Activated T-helper 1 cell treated with Interleukin-2 at 50 U/mL for 16 hours (primary cell): ENCODE measurements around the gene APBA3.
"Not testable (repeated sequence)": the region's sequence is repeated elsewhere in the genome, so short reads cannot be mapped to it uniquely, and the experiment has no call there.

Experiments
- DNase-seq: peaks from one replicate; pipeline ENCODE4 v3.0.0-alpha.2; 2020; ENCODE audit warnings: low read depth

Gene APBA3

GRCh38 chr19:3770136-3770999, 8.9 kb upstream of the APBA3 start:
- DNase-seq, result no peak

- no peak for DNase-seq
These were observed 8.0 kb upstream of the APBA3 start for GRCh38 chr19:3769494-3769893.

- DNase-seq, result no peak
These were observed 7.2 kb upstream of the APBA3 start for GRCh38 chr19:3768748-3769099.

GRCh38 chr19:3768015-3768747, 6.7 kb upstream of the APBA3 start:
- no peak for DNase-seq

GRCh38 chr19:3767050-3767449, 5.6 kb upstream of the APBA3 start:
- no peak for DNase-seq

DNA sequence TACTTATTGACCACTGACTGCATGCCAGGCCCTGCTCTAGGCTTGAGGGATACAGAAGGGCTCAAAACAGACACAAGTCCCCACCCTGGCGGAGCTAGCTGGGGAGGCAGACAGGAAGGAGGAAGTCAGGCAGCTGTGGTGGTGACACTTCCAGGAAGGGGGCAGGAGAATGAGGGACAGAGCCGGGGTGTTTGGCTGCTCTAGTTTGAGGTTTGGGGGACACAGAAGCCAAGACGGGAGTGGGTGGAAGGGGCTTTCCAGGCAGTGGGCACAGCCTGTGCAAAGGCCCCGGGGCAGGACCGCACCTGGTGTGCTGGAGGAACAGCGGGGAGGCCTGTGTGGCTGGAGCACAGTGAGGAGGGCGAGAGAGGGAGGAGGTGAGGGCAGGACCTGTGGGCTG, 5.0 kb upstream of the APBA3 start:
- DNase-seq, result no peak

GRCh38 chr19:3765757-3766156, 4.3 kb upstream of the APBA3 start:
- not testable (repeated sequence) for DNase-seq

GRCh38 chr19:3765121-3765520, 3.6 kb upstream of the APBA3 start:
- no peak for DNase-seq

DNA sequence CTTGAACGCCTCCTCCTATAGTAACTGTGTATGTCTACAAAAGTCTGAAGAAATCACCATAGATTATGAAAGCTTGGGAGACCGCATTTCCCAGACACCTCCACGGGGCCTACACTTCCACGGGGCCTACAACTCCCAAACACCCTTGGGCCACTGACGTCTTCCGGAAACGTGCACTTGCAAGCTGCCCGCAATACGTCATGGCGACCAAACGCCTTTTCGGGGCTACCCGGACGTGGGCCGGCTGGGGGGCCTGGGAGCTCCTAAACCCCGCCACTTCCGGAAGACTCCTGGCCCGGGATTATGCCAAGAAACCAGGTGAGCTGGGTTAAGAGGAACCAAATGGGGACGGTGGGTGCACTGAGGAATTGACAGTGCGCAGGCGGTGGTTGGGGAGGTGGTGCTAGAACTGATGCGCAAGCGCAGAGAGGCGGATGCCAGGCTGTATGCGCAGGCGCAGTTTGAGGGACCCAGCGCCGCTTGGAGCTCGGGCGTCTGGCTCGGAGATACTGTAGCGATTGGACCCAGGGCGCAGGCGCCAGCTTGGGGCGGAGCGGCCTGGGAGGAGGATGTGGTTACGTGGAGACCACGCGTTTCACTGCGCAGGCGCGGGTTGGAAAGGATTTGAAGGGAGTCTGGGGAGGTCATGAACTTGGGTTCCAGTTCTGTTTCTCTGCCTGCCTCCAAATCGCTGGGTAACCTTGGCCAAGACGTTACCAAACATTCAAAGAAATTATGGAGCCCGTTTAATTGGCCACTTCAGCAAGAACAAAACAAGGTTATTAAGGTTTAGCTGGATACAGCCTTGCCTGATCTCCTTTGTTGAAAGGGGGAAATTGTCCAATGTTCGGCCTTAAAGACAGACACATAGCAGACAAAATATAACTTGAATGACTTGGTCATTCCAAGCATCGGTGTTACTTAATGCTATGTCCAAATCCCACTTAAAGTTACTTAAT, 1.3 kb upstream of the APBA3 start, which contains the start of gene MRPL54:
Gene MRPL54 (plus strand): TSS at position 182 of the 959 bp plus-strand sequence. CDS start 19 bp downstream, at position 201.
- DNase-seq, result peak; percentile 99

DNA sequence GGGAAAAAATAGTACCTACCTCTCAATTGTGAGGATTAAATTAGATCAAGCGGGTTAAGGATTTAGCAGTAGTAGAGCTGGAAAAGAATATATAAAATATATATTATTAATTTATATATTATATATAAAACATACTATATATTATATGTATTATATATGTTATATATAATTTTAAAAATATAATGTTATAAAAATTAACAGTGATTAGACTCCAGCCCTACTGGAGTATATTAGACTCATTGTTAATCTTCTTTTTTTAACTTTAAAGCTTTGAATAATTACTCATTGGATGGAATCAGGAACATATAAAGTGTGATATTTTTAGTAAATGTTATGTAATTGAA, 610 bp upstream of the APBA3 start:
- DNase-seq, result no peak

DNA sequence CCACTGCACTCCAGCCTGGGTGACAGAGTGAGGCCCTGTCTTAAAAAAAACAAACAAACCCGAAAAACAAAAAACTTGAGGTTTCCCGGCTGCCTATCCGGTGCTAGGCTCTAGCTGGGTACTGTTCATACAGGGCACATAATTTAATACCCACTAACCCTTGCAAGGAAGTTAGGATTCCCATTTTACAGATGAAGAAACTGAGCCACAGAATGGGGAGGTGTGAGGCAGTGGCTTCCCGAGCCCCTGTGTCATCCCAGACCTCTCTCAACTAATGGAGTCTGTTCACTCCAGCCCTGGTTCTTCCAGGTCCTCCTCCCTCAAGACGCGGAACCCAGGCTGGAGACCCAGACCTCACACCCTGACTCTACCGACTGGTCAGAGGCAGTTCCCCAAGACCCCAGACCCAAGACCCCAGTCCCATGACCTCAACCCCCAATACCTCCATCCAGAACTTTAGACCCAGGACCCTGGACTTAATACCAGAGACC, 576 bp downstream of the APBA3 start:
- DNase-seq, result no peak

DNA sequence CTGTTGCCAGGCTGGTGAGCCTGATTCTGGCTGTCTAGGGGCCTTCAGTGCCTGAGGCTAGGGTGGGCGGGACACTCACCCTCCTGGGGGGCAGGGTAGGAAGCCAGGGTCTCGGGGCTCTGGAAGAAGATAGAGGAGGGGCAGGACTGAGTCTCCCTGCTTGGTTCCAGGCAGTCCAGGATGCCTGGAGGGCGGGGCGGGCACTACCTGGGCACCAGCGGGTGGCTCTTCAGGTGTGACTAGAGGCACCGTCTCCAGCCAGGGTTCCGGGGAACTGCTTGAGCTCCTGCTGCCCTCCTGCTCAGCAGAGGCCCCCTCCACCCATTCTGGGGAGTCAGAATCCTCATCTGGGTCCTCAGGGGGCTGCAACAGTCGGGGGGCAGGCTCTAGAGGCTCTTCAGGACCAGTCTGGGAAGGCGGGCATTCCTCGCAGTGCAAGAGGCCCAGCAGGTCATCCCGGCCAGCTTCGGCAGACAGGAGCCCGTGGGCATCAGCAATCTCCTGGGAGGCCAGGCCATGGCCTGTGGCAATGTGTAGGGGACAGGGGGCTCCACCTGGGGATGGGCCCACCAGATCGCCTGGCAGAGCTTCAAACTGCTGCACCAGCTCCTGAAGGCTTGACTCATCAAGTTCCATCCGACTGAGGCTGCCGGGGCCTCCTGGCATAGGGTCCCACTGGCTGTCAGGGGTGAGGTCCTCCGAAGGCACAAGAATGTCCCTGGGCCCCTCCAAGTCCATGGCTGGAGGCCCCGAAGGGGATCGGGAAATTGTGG, 1.8 kb downstream of the APBA3 start:
- no peak for DNase-seq

DNA sequence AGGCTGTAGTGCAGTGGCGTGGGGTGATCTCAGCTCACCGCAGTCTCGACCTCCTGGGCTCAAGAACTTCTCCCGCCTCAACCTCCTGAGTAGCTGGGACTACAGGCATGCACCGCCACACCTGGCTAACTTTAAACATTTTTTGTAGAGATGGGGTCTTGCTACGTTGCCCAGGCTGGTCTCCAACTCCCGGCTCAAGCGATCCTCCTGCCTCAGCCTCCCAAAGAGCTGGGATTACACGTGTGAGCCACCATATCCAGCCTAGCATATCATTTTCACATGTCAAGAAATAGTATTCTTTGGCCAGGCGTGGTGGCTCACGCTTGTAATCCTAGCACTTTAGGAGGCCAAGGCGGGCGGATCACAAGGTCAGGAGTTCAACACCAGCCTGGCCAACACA, 3.2 kb downstream of the APBA3 start:
- DNase-seq, result not testable (repeated sequence)

GRCh38 chr19:3757705-3758104, 3.8 kb downstream of the APBA3 start:
- not testable (repeated sequence) for DNase-seq

DNA sequence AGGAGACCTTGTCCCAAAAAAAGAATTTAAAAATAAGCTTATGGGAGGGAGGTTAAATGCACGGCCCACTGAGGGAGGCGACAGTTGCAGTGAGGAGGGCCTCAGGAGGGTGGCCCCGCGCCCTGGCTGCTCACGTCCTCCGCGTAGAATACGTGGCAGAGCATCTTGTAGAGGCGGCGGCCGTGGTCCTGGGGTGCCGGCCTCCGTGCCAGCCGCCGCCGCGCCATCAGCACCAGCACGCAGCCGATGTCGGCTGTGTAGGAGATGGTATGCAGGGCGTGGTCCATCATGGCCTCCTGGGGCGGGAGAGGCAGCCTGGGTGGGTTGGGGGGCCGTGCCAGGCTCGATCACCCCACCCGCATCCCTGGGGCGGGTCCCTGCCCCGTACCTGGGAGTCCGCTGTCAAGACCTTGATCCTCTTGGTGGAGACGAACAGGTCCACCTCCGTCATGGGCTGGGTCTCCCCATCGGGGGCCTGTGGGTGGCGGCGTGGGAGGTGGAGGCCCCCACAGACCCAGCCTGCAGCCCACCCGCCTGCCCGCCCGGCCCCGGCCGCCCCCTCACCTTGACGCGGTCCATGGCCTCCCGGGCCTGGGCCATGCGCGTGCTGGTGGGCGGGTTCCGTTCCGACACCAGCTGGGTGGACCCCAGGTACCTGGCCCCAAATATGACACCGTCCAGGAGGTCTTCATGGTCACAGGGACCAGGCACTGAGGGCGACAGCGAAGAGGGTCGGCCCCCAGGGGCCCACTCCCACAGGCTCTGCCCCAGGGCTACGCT, 7.7 kb downstream of the APBA3 start:
- no peak for DNase-seq

DNA sequence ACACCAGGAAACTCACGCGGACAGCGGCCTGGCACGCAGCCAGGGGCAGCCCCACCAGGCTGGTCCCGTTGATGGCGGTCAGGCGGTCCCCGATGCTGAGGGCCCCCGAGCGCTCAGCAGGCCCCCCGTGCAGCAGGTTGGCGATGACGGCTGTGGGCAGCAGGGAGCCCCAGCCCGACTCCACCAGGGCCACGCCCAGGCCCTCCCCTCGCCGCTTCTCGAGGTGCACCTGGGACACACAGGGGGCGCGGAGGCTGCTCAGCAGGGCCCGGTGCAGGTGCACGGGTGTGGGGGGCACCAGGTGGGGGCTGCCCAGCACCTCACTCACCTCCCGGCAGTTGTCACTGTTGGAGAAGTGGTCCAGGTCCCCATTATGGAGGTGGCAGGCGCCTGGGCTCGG, 9.0 kb downstream of the APBA3 start:
- DNase-seq, result no peak

DNA sequence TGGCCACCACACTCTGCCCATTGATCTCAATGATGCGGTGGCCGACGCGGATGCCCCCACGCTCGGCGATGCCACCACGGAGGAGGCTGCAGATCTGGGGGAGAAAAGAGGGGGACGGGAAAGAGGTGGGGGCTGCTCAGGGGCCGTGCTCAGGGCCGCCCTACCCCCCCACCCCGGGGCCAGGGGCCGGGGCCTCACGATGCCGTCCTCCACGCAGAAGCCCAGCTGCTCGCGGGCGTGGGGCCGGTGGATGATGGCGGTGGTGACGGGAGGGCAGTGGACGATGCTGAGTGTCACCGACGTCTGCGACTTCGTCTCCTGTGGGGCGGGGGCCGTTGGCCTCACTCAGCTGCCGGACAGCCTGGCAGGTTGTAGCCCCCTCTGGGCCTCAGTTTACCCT, 10.3 kb downstream of the APBA3 start:
- DNase-seq, result no peak

GRCh38 chr19:3750211-3750610, 11.3 kb downstream of the APBA3 start:
- DNase-seq, result no peak

DNA sequence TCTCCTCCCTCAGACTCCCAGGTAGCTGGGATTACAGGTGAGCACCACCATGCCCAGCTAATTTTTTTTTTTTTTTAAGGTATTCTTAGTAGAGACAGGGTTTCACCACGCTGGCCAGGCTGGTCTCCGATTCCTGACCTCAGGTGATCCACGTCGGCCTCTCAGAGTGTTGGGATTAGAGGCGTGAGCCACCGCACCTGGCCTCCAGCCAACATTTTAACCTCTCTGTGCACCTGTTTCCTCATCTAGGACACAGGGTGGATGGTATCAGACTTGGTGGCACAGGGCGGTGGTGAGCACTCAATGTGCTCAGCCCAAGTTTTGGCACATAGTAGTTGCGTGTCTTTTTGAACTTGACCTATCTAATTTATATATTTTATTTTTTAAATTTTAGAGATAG, 12.5 kb downstream of the APBA3 start:
- DNase-seq, result no peak

- no peak for DNase-seq
These were observed 15.0 kb downstream of the APBA3 start for GRCh38 chr19:3746371-3747056.
